ENCODE results near the gene DENND1A.

Gene DENND1A

GRCh38 chr9:123480791-123481190, 449.1 kb downstream of the DENND1A start:
- DNase-seq (ENCODE audit: insufficient read length, low spot score) (no peak), FAIRE-seq (no peak)

- DNase-seq (ENCODE audit: insufficient read length, low spot score): no peak
- FAIRE-seq: no peak
Observed at GRCh38 chr9:123480096-123480495, 449.8 kb downstream of the DENND1A start.

- DNase-seq (ENCODE audit: insufficient read length, low spot score): no peak
- no peak for FAIRE-seq
Observed at GRCh38 chr9:123478967-123479602, 450.8 kb downstream of the DENND1A start.

GRCh38 chr9:123478160-123478559, 451.8 kb downstream of the DENND1A start:
- FAIRE-seq: no peak

GRCh38 chr9:123475407-123475806, 454.5 kb downstream of the DENND1A start:
- DNase-seq (ENCODE audit: insufficient read length, low spot score): no peak
- FAIRE-seq: no peak

More at GRCh38 chr9:123478160-123478559, 451.8 kb downstream of the DENND1A start:
- DNase-seq (ENCODE audit: insufficient read length, low spot score): no peak

- no peak for FAIRE-seq
Observed at GRCh38 chr9:123472862-123473614, 456.9 kb downstream of the DENND1A start.

GRCh38 chr9:123471843-123472570, 457.9 kb downstream of the DENND1A start:
- no peak for FAIRE-seq
- no peak for DNase-seq (ENCODE audit: insufficient read length, low spot score)

More at GRCh38 chr9:123472862-123473614, 456.9 kb downstream of the DENND1A start:
- no peak for DNase-seq (ENCODE audit: insufficient read length, low spot score)

- DNase-seq (ENCODE audit: insufficient read length, low spot score) (no peak), FAIRE-seq (no peak)
Observed at GRCh38 chr9:123470991-123471770, 458.7 kb downstream of the DENND1A start.

GRCh38 chr9:123470121-123470782, 459.7 kb downstream of the DENND1A start:
- no peak for DNase-seq (ENCODE audit: insufficient read length, low spot score)
- FAIRE-seq: no peak

GRCh38 chr9:123469282-123469681, 460.6 kb downstream of the DENND1A start:
- no peak for FAIRE-seq
- no peak for DNase-seq (ENCODE audit: insufficient read length, low spot score)

GRCh38 chr9:123468541-123468940, 461.4 kb downstream of the DENND1A start:
- DNase-seq (ENCODE audit: insufficient read length, low spot score) (no peak), FAIRE-seq (no peak)

- no peak for FAIRE-seq
Observed at GRCh38 chr9:123465304-123465703, 464.6 kb downstream of the DENND1A start.

GRCh38 chr9:123460091-123460490, 469.8 kb downstream of the DENND1A start:
- FAIRE-seq (no peak), DNase-seq (ENCODE audit: insufficient read length, low spot score) (no peak)

More at GRCh38 chr9:123465304-123465703, 464.6 kb downstream of the DENND1A start:
- no peak for DNase-seq (ENCODE audit: insufficient read length, low spot score)

GRCh38 chr9:123457583-123457982, 472.3 kb downstream of the DENND1A start:
- FAIRE-seq (no peak), DNase-seq (ENCODE audit: insufficient read length, low spot score) (no peak)

- DNase-seq (ENCODE audit: insufficient read length, low spot score) (no peak), FAIRE-seq (no peak)
Observed at GRCh38 chr9:123456011-123456410, 473.9 kb downstream of the DENND1A start.

- no peak for DNase-seq (ENCODE audit: insufficient read length, low spot score)
- no peak for FAIRE-seq
Observed at GRCh38 chr9:123455187-123455586, 474.7 kb downstream of the DENND1A start.

- FAIRE-seq (no peak), DNase-seq (ENCODE audit: insufficient read length, low spot score) (no peak)
Observed at GRCh38 chr9:123454361-123454760, 475.6 kb downstream of the DENND1A start.

GRCh38 chr9:123453831-123454321, 476.1 kb downstream of the DENND1A start:
- FAIRE-seq (no peak), DNase-seq (ENCODE audit: insufficient read length, low spot score) (no peak)

- FAIRE-seq (no peak), DNase-seq (ENCODE audit: insufficient read length, low spot score) (no peak)
Observed at GRCh38 chr9:123453076-123453667, 476.8 kb downstream of the DENND1A start.

- FAIRE-seq (no peak), DNase-seq (ENCODE audit: insufficient read length, low spot score) (no peak)
Observed at GRCh38 chr9:123450996-123451395, 478.9 kb downstream of the DENND1A start.

All from GM19239 (cell line).